ENCODE measurements around the gene KIF26B.

The KIF26B gene

GRCh38 chr1:245209658-245210435 lies 55.1 kb downstream of the KIF26B start:
- DNase-seq (ENCODE audit: low spot score) = no peak

GRCh38 chr1:245211035-245211749 lies 56.4 kb downstream of the KIF26B start:
- no peak for DNase-seq (ENCODE audit: low spot score)

GRCh38 chr1:245211761-245212160 lies 57.0 kb downstream of the KIF26B start:
- DNase-seq (ENCODE audit: low spot score) = no peak

- DNase-seq (ENCODE audit: low spot score) = no peak
Observed at GRCh38 chr1:245212221-245212710, 57.5 kb downstream of the KIF26B start.

- DNase-seq (ENCODE audit: low spot score) = no peak
Observed at GRCh38 chr1:245213066-245213831, 58.5 kb downstream of the KIF26B start.

GRCh38 chr1:245215071-245215470 lies 60.3 kb downstream of the KIF26B start:
- DNase-seq (ENCODE audit: low spot score) = no peak

GRCh38 chr1:245216366-245217115 lies 61.8 kb downstream of the KIF26B start:
- DNase-seq (ENCODE audit: low spot score) = no peak

- DNase-seq (ENCODE audit: low spot score) = no peak
Observed at GRCh38 chr1:245217853-245218608, 63.2 kb downstream of the KIF26B start.

- DNase-seq (ENCODE audit: low spot score) = no peak
Observed at GRCh38 chr1:245220381-245220985, 65.7 kb downstream of the KIF26B start.

- DNase-seq (ENCODE audit: low spot score) = no peak
Observed at GRCh38 chr1:245221805-245222204, 67.0 kb downstream of the KIF26B start.

GRCh38 chr1:245222931-245223595 lies 68.3 kb downstream of the KIF26B start:
- no peak for DNase-seq (ENCODE audit: low spot score)

GRCh38 chr1:245225322-245226202 lies 70.8 kb downstream of the KIF26B start:
- DNase-seq (ENCODE audit: low spot score) = no peak

GRCh38 chr1:245226203-245226499 lies 71.4 kb downstream of the KIF26B start:
- DNase-seq (ENCODE audit: low spot score) = no peak

- DNase-seq (ENCODE audit: low spot score) = no peak
Observed at GRCh38 chr1:245229051-245229450, 74.3 kb downstream of the KIF26B start.

- no peak for DNase-seq (ENCODE audit: low spot score)
Observed at GRCh38 chr1:245232931-245233330, 78.1 kb downstream of the KIF26B start.

GRCh38 chr1:245234217-245235081 lies 79.7 kb downstream of the KIF26B start:
- no peak for DNase-seq (ENCODE audit: low spot score)

- no peak for DNase-seq (ENCODE audit: low spot score)
Observed at GRCh38 chr1:245235156-245235555, 80.4 kb downstream of the KIF26B start.

GRCh38 chr1:245240648-245241165 lies 85.9 kb downstream of the KIF26B start:
- no peak for DNase-seq (ENCODE audit: low spot score)
